ENCODE measurements around the gene CADM2. TPM values are rescaled to one million over a fixed set of nuclear protein-coding genes. Genes with fewer than 3 reads are reported as not detected.

The CADM2 gene
- total RNA-seq, 1 donor from 2014 or later: 3.5 TPM

- no peaks in the 10 kb centered on the region for H3K36me3 Mint-ChIP-seq (ENCODE audit: low read depth)
- no peaks in the 10 kb centered on the region for H3K4me1 Mint-ChIP-seq
- no peak overlapping the region for H3K27ac Mint-ChIP-seq (ENCODE audit: unreplicated experiment)
- no peaks in the 10 kb centered on the region for H3K27me3 Mint-ChIP-seq (ENCODE audit: low read depth)
- no peak for TF ChIP-seq CTCF (conservative IDR thresholded peaks at IDR 0.05)
- H3K4me3 Mint-ChIP-seq: no peak overlapping the region
- peaks cover 2% of the 10 kb centered on the region for H3K9me3 Mint-ChIP-seq
- no peak for DNase-seq (ENCODE audit: low read depth, low spot score)
Measured at GRCh38 chr3:85652360-85652759, 693.6 kb downstream of the CADM2 start.

- H3K9me3 Mint-ChIP-seq: no peaks in the 10 kb centered on the region
- TF ChIP-seq CTCF (conservative IDR thresholded peaks at IDR 0.05): no peak
Measured at GRCh38 chr3:85660451-85660850, 701.7 kb downstream of the CADM2 start.

GRCh38 chr3:85662462-85662861 lies 703.7 kb downstream of the CADM2 start:
- no peak for DNase-seq (ENCODE audit: low read depth, low spot score)
- no peak overlapping the region for H3K27ac Mint-ChIP-seq (ENCODE audit: unreplicated experiment)
- no peaks in the 10 kb centered on the region for H3K27me3 Mint-ChIP-seq (ENCODE audit: low read depth)
- TF ChIP-seq CTCF (conservative IDR thresholded peaks at IDR 0.05): no peak
- no peak overlapping the region for H3K4me3 Mint-ChIP-seq
- peaks cover 2% of the 10 kb centered on the region for H3K9me3 Mint-ChIP-seq
- no peaks in the 10 kb centered on the region for H3K36me3 Mint-ChIP-seq (ENCODE audit: low read depth)
- H3K4me1 Mint-ChIP-seq: peaks cover 7% of the 10 kb centered on the region

More at GRCh38 chr3:85660451-85660850, 701.7 kb downstream of the CADM2 start:
- DNase-seq (ENCODE audit: low read depth, low spot score): no peak
- no peak overlapping the region for H3K27ac Mint-ChIP-seq (ENCODE audit: unreplicated experiment)
- peaks cover 7% of the 10 kb centered on the region for H3K4me1 Mint-ChIP-seq
- no peaks in the 10 kb centered on the region for H3K36me3 Mint-ChIP-seq (ENCODE audit: low read depth)
- H3K4me3 Mint-ChIP-seq: no peak overlapping the region
- no peaks in the 10 kb centered on the region for H3K27me3 Mint-ChIP-seq (ENCODE audit: low read depth)

- no peak for TF ChIP-seq CTCF (conservative IDR thresholded peaks at IDR 0.05)
- H3K27me3 Mint-ChIP-seq (ENCODE audit: low read depth): no peaks in the 10 kb centered on the region
Measured at GRCh38 chr3:85667744-85668143, 709.0 kb downstream of the CADM2 start.

GRCh38 chr3:85670634-85671205 lies 711.9 kb downstream of the CADM2 start:
- Mint-ChIP-seq H3K27ac (ENCODE audit: unreplicated experiment) (peak overlapping the region; percentile 67), H3K4me1 (peaks cover 25% of the 10 kb centered on the region), H3K9me3 (peaks cover 13% of the 10 kb centered on the region), H3K36me3 (ENCODE audit: low read depth) (peaks cover 11% of the 10 kb centered on the region), H3K27me3 (ENCODE audit: low read depth) (no peaks in the 10 kb centered on the region), H3K4me3 (no peak overlapping the region)
- no peak for DNase-seq (ENCODE audit: low read depth, low spot score)
- TF ChIP-seq CTCF (conservative IDR thresholded peaks at IDR 0.05): no peak

More at GRCh38 chr3:85667744-85668143, 709.0 kb downstream of the CADM2 start:
- Mint-ChIP-seq H3K9me3 (peaks cover 13% of the 10 kb centered on the region), H3K4me1 (peaks cover 25% of the 10 kb centered on the region), H3K4me3 (no peak overlapping the region), H3K36me3 (ENCODE audit: low read depth) (peaks cover 11% of the 10 kb centered on the region), H3K27ac (ENCODE audit: unreplicated experiment) (no peak overlapping the region)
- no peak for DNase-seq (ENCODE audit: low read depth, low spot score)
